BLaER1 treated with 17β-estradiol and CSF1 and Interleukin-3, amounts not matched to agents 10 nM and 100 nM (cell line): ENCODE results near the gene HOXA5.

Experiments
- H3K27ac ChIP-seq, 11 experiments: shearing (Covaris generic); formaldehyde crosslinking; 2 replicates each; pipeline ENCODE4 v1.8.1; 2022
- H3K27me3 ChIP-seq, 11 experiments: shearing (Covaris generic); formaldehyde crosslinking; 2 replicates each; pipeline ENCODE4 v1.8.1; 2022
- H3K36me3 ChIP-seq, 11 experiments: shearing (Covaris generic); formaldehyde crosslinking; 2 replicates each; pipeline ENCODE4 v1.8.1; 2022
- H3K4me1 ChIP-seq, 10 experiments: shearing (Covaris generic); formaldehyde crosslinking; 2 replicates each; pipeline ENCODE4 v1.8.1; 2022
- H3K4me2 ChIP-seq, 11 experiments: shearing (Covaris generic); formaldehyde crosslinking; 2 replicates each; pipeline ENCODE4 v1.8.1; 2022
- H3K4me3 ChIP-seq, 10 experiments: shearing (Covaris generic); formaldehyde crosslinking; 2 replicates each; pipeline ENCODE4 v1.8.1; 2022
- H3K9ac ChIP-seq, 11 experiments: shearing (Covaris generic); formaldehyde crosslinking; 2 replicates each; pipeline ENCODE4 v1.8.1; 2022
- H3K9me3 ChIP-seq, 11 experiments: shearing (Covaris generic); formaldehyde crosslinking; replicated peaks in 1 of 11; 2 replicates each; pipeline ENCODE4 v1.8.1; 2022
- H4K20me1 ChIP-seq, 11 experiments: shearing (Covaris generic); formaldehyde crosslinking; 2 replicates each; pipeline ENCODE4 v1.8.1; 2022
- Cebpa-rat ChIP-seq, 11 experiments: shearing (Covaris generic); IDR thresholded peaks; 2 replicates each; pipeline ENCODE4 v1.8.1; 2022

Gene HOXA5

DNA sequence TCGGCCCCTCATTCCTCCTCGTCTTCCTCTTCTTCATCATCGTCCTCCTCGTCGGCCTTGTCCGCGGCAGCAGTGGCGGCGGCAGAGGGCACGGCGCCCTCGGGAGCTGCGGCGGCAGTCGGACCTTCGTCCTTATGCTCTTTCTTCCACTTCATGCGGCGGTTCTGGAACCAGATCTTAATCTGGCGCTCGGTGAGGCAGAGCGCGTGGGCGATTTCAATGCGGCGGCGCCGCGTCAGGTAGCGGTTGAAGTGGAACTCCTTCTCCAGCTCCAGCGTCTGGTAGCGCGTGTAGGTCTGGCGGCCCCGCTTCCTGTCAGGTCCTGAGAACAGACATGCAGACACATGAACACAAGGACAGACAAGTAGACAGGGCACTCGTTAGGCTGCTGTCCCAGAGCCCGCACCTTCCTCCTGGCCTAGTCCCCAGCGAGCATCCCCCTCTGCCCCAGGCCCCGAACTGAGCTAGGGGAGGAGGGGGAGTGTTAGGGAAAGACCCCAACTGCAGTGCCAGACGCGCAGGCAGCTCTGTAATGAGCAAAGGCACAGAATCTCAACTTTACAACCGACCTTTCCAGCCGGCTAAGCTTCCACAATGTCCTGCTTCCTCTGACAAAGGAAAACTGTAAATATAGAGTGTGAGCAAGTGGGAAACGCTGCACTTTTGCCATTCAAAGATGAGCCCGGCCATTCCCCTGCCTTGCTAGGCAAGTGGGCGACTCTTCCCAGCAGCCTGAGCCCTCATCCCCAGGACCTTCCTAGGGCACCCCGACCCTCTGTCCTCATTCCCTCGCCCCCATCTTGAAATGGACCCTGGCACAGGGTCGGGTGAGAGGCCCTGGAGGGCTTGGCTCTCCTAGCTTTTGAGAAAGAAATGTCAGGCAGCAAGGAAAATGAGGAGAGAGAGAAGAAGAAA is 11.7 kb upstream of the HOXA5 start:
- no peaks in the 10 kb centered on the region for H3K36me3 ChIP-seq
- no peak overlapping the region for H3K9ac ChIP-seq
- TF ChIP-seq Cebpa-rat (IDR thresholded peaks at IDR 0.05), result no peak
- H4K20me1 ChIP-seq, result peaks cover 0 to 87% (median 68%) of the 10 kb centered on the region in 11 experiments; a peak in 17 of 22 replicates
- H3K27me3 ChIP-seq, result peaks cover 100% of the 10 kb centered on the region in 11 experiments
- H3K4me2 ChIP-seq, result no peak overlapping the region
- H3K4me3 ChIP-seq, result no peak overlapping the region
- H3K4me1 ChIP-seq, result peaks cover 11 to 26% (median 23%) of the 10 kb centered on the region in 10 experiments
- H3K27ac ChIP-seq, result no peak overlapping the region
- H3K9me3 ChIP-seq, result peaks cover 20 to 48% (median 38%) of the 10 kb centered on the region in 11 experiments

DNA sequence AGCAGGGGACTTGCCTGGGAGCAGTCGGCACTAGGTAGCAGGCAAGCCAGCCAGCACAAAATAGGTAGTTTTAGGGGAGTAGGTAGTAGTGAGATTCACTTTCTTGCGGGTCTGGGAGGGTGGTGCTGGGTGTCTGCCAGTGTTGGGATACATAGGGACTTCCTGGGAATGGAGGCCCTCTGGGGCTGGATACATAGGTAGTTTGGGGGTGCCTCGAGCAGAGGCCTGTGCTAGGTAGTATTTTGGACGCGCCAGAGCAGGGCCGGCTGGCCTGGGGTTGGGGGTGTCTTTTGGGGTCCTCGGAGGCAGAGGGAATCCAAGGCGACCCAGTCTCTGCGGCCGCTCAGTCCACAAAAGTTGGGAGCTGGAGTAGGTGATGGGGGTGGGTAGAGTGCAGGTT is 10.9 kb upstream of the HOXA5 start:
- no peak overlapping the region for H3K4me3 ChIP-seq
- TF ChIP-seq Cebpa-rat (IDR thresholded peaks at IDR 0.05), result no peak
- peaks cover 100% of the 10 kb centered on the region in 11 experiments for H3K27me3 ChIP-seq
- H4K20me1 ChIP-seq, result peaks cover 0 to 82% (median 60%) of the 10 kb centered on the region in 11 experiments; a peak in 17 of 22 replicates
- H3K36me3 ChIP-seq, result no peaks in the 10 kb centered on the region
- peaks cover 20 to 48% (median 38%) of the 10 kb centered on the region in 11 experiments for H3K9me3 ChIP-seq
- H3K4me1 ChIP-seq, result peaks cover 11 to 24% (median 20%) of the 10 kb centered on the region in 10 experiments
- no peak overlapping the region for H3K27ac ChIP-seq
- no peak overlapping the region for H3K4me2 ChIP-seq
- no peak overlapping the region for H3K9ac ChIP-seq

DNA sequence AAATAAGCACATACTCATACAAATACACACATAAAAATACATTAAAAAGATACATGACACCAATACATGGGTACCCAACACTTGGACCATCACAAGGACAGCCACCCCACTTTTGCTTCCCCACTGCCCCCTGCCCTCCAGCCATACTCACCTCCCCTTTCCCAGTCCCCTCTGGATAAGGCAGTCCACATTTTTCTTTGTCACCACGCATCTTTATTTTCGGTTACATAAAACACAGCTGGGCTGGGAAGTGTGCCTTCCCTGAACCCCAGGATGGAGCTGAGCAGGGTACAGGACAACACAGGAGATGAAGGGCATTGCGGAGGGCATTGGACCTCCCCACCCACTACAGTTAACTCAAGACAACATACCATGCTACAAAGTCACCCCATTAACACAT is 10.0 kb upstream of the HOXA5 start:
- Histone ChIP-seq H3K27me3 (peaks cover 100% of the 10 kb centered on the region in 11 experiments), H3K4me3 (no peak overlapping the region), H3K9me3 (peaks cover 25 to 52% (median 41%) of the 10 kb centered on the region in 11 experiments), H3K36me3 (no peaks in the 10 kb centered on the region), H3K4me1 (peaks cover 11 to 24% (median 20%) of the 10 kb centered on the region in 10 experiments), H4K20me1 (peaks cover 0 to 75% (median 54%) of the 10 kb centered on the region in 11 experiments; a peak in 16 of 22 replicates), H3K4me2 (no peak overlapping the region), H3K9ac (no peak overlapping the region), H3K27ac (no peak overlapping the region)
- TF ChIP-seq Cebpa-rat (IDR thresholded peaks at IDR 0.05), result no peak

DNA sequence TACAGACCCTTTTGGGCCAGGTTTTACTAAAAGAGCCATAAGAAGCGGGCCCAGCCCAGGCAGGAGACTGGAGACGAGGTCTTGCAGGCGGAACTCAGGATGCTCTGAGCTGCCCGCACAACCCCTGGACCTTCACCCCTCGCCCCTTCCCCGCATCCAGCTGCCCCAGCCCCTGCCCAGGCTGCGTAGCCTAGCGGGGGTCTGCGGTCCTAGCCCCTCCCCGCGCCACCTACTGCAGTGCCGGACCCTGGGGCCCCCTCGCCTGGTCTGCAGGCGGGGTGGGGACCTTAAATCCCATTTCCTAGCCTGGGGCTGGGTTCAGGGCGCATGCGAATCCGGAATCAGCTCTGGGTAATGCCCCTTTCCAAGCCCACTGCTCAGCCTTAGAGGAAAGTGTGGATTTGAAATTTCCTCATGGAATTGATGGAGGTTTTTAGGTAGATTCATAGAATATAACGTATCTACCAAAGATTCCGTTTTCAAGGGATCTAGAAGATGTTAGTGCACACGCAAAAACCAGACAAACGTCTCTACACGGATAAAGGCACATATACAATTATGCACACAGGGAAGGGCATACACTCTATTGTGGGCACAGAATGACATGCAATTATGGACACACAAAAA is 9.4 kb upstream of the HOXA5 start:
- Histone ChIP-seq H3K9ac (no peak overlapping the region), H3K9me3 (peaks cover 31 to 52% (median 46%) of the 10 kb centered on the region in 11 experiments), H3K4me3 (peak overlapping the region in 3 of 10 experiments; percentile 9 to 52 (median 51); a peak in 1 of 20 replicates), H4K20me1 (peaks cover 0 to 71% (median 49%) of the 10 kb centered on the region in 11 experiments; a peak in 16 of 22 replicates), H3K4me2 (peak overlapping the region in 6 of 11 experiments; percentile 82 to 95 (median 87); a peak in 7 of 22 replicates), H3K27ac (no peak overlapping the region), H3K36me3 (no peaks in the 10 kb centered on the region), H3K27me3 (peaks cover 100% of the 10 kb centered on the region in 11 experiments), H3K4me1 (peaks cover 11 to 26% (median 20%) of the 10 kb centered on the region in 10 experiments)
- TF ChIP-seq Cebpa-rat (IDR thresholded peaks at IDR 0.05), result no peak

GRCh38 chr7:27151931-27152815 is 8.7 kb upstream of the HOXA5 start, which contains the start of gene HOXA3:
Gene HOXA3 (minus strand): TSS chr7:27152583. CDS start chr7:27110640, 41,943 bp downstream.
- H3K36me3 ChIP-seq, result no peaks in the 10 kb centered on the region
- H3K27ac ChIP-seq, result no peak within 1 kb of the TSS
- H3K27me3 ChIP-seq, result peaks cover 100% of the 10 kb centered on the region in 11 experiments
- no peak within 1 kb of the TSS for H3K9ac ChIP-seq
- peak within 1 kb of the TSS; percentile 40 to 60 (median 52) for H3K4me3 ChIP-seq
- no peak for TF ChIP-seq Cebpa-rat (IDR thresholded peaks at IDR 0.05)
- H4K20me1 ChIP-seq, result peaks cover 0 to 63% (median 41%) of the 10 kb centered on the region in 11 experiments; a peak in 16 of 22 replicates
- H3K9me3 ChIP-seq, result peaks cover 33 to 52% (median 46%) of the 10 kb centered on the region in 11 experiments
- H3K4me2 ChIP-seq, result peak within 1 kb of the TSS; percentile 79 to 95 (median 85)
- peaks cover 11 to 26% (median 20%) of the 10 kb centered on the region in 10 experiments for H3K4me1 ChIP-seq

GRCh38 chr7:27151341-27151930 is 8.0 kb upstream of the HOXA5 start:
- Histone ChIP-seq H3K4me1 (peaks cover 11 to 26% (median 20%) of the 10 kb centered on the region in 10 experiments), H3K4me3 (peak overlapping the region; percentile 40 to 60 (median 52)), H4K20me1 (peaks cover 0 to 58% (median 40%) of the 10 kb centered on the region in 11 experiments; a peak in 16 of 22 replicates), H3K9me3 (peaks cover 39 to 52% (median 47%) of the 10 kb centered on the region in 11 experiments), H3K27me3 (peaks cover 100% of the 10 kb centered on the region in 11 experiments), H3K4me2 (peak overlapping the region; percentile 79 to 95 (median 85)), H3K9ac (0 out of 22 replicates have a peak overlapping the region, but pooled peaks of 2 of the 11 experiments have one; percentile 20 to 21), H3K36me3 (no peaks in the 10 kb centered on the region), H3K27ac (no peak overlapping the region)
- no peak for TF ChIP-seq Cebpa-rat (IDR thresholded peaks at IDR 0.05)

GRCh38 chr7:27150568-27151340 is 7.3 kb upstream of the HOXA5 start:
- peaks cover 39 to 52% (median 47%) of the 10 kb centered on the region in 11 experiments for H3K9me3 ChIP-seq
- 0 out of 22 replicates have a peak overlapping the region, but pooled peaks of 2 of the 11 experiments have one; percentile 20 to 21 for H3K9ac ChIP-seq
- H3K4me1 ChIP-seq, result peaks cover 11 to 26% (median 20%) of the 10 kb centered on the region in 10 experiments
- H3K27ac ChIP-seq, result no peak overlapping the region
- TF ChIP-seq Cebpa-rat (IDR thresholded peaks at IDR 0.05), result no peak
- H3K36me3 ChIP-seq, result peaks cover 0 to 2% (median 0%) of the 10 kb centered on the region in 11 experiments; a peak in 1 of 22 replicates
- peak overlapping the region; percentile 40 to 60 (median 52) for H3K4me3 ChIP-seq
- H4K20me1 ChIP-seq, result peaks cover 0 to 52% (median 39%) of the 10 kb centered on the region in 11 experiments; a peak in 16 of 22 replicates
- H3K4me2 ChIP-seq, result peak overlapping the region; percentile 79 to 95 (median 85)
- peaks cover 100% of the 10 kb centered on the region in 11 experiments for H3K27me3 ChIP-seq
